Cortex of kidney (tissue), 1 donor: ENCODE results near the gene TEDC2.
"Not testable (repeated sequence)": the region's sequence is repeated elsewhere in the genome, so short reads cannot be mapped to it uniquely, and the experiment has no call there.

ENCODE experiments used
- DNase-seq: peaks from one replicate; lab custom pipeline; 2025; lab: John Stamatoyannopoulos, UW

TEDC2 gene, protein sequence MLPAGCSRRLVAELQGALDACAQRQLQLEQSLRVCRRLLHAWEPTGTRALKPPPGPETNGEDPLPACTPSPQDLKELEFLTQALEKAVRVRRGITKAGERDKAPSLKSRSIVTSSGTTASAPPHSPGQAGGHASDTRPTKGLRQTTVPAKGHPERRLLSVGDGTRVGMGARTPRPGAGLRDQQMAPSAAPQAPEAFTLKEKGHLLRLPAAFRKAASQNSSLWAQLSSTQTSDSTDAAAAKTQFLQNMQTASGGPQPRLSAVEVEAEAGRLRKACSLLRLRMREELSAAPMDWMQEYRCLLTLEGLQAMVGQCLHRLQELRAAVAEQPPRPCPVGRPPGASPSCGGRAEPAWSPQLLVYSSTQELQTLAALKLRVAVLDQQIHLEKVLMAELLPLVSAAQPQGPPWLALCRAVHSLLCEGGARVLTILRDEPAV

DNA sequence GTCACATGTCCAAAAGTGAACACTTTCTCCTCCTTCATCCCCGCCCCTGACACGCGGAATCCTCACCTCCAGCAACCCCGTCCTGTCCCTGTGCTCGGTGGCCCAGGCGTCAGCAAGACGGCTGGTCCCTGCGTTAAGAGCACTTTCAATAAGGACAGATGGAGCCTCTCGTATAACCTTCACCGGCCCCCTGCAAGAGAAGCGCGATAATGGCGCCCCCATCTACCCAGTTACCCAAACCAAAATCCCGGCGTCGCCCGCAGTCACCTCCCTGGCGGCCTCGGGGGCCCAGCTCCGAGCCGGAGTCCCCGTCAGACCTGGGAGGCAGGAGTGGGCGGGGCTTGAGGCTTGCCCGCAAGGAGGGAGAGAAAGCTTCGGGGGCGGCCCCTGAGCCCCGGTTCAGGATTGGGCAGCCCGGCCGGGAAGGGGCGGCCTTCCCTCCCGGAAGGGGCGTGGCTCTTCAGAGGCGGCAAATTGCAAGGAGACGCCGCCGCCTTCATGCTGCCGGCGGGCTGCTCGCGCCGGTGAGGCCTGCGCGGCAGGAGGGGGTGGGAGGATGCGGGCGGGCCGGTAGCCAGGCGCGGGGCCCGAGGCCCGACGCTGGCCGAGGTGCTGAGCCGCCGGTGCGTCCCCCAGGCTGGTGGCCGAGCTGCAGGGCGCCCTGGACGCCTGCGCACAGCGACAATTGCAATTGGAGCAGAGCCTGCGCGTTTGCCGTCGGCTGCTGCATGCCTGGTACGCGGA lies at the start of gene TEDC2:
TEDC2 (plus strand) TSS at position 463 of the 744 bp plus-strand sequence; CDS start at position 499, 36 bp downstream.
- DNase-seq: no peak

DNA sequence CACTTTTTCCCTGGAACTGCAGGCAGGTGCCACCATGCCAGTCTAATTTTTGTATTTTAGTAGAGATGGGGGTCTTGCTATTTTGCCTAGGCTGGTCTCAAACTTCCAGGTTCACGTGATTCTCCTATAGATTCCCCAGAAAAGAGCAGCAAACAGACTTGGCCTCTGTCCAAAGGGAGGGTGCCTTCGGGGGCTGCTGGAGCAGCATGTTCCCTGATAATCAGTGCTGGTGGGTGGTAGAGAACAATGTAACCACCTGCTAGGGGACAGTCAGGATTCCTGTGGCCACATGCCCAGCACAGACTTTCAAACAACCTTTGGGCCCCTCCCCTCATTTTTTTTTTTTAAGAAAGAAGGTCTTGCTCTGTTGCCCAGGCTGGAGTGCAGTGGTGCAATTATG lies 44.8 kb upstream of the TEDC2 start:
- DNase-seq: no peak

DNA sequence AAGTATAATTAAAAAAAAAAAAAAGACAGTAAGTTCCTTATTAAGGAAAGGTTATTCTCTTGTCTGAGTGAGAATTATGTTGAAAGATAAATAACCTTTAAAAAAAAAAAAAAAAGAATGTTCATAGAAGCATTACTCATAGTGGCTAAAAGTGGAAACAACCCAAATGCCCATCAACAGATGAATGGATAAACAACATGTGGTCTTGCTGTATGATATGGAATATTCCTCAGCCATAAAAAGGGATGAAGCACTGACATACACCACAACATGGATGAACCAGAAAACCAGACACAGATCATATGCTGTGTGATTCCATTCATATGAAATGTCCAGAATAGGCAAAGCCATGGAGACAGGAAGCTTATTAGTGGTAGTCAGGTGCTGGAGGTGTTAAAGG lies 39.9 kb upstream of the TEDC2 start:
- no peak for DNase-seq

DNA sequence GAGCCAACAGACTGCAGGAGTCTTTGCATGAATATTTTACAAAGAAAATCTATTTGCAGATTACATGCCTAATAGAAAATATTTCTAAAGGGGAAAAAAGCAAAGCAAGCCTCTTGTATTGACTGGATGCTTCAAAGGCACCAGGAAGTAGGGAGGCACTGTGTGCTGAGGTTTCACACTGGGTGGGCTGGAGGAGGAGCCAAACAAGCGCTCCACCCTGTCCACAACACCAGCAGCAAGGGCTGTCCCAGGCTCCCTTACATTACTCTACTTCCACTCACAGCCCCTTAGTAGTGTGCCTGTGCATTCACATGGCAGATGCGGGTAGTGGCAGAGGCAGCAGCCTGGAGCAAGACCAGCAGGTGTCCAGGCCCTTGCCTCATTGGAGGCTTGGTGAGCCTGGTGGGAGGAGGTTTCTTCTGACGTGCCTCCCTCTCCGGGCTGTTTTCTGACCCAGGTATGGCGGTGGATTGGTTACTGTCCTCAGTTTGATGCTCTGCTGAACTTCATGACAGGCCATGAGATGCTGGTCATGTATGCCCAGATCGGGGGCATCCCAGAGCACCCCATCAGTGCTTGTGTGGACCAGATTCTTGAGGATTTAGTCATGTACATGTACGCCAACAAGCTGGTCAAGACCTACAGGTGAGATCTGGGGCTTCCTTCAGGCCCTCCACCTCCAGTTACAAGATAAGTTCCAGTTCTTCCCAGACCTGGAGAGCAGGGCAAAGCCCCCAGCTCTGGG lies 37.6 kb upstream of the TEDC2 start:
- no peak for DNase-seq

DNA sequence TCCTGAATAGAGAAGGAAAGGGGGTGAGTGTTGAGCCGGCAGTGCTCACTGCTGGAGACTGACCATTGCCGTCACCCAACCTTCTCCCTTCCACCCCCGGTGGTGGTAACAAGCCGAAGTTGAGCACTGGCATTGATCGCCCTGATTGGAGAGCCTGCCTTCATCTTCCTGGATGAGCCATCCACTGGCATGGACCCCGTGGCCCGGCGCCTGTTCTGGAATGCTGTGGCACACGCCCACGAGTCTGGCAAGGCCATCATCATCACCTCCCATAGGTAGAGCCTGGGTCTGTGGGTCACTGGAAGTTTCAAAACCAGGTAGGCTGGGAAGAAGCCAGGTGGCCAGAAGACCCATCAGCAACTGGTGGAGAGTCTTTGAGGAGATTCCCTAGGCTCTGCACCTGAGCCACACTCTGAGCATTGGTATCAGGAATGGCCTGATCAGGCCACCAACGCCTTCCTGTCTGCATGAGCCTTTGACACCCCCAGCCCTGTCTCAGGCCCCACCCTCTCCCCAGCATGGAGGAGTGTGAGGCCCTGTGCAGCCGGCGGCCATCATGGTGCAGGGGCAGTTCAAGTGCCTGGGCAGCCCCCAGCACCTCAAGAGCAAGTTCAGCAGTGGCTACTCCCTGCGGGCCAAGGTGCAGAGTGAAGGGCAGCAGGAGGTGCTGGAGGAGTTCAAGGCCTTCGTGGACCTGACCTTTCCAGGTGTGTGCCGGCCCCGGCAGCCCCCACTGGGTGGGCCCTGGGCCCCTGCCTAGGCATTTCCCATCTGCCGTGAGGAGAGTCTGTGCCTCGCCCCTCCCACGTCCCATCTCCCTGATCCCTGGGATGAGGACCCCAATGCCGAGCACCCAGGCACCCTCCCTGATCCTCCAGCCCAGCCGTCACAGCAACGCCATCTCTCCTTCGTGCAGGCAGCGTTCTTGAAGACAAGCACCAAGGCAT lies 35.6 kb upstream of the TEDC2 start:
- no peak for DNase-seq

DNA sequence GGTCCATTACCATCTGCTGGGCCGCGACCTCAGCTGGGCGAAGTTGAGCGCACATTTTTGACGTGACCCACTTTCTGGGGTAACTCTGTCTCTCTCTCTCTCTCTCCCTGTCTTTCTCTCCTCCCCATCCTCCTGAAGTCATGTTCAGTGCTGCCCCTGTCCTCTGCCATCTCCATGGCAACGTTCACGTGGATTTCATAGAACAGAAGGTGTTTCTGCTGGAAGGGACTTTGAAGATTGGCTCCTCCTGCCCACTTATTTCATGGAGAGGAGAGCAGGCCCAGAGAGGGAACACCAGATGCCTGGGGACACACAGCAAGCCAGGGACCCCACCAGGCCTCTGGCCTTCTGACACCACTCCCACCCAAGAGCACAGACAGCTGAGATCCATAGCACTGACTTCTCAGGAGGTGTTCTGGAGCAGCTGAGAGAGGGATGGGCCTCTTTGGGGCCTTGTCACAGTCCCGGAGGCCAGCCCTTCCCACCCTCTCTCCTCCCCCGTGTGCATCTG lies 34.8 kb upstream of the TEDC2 start:
- no peak for DNase-seq

DNA sequence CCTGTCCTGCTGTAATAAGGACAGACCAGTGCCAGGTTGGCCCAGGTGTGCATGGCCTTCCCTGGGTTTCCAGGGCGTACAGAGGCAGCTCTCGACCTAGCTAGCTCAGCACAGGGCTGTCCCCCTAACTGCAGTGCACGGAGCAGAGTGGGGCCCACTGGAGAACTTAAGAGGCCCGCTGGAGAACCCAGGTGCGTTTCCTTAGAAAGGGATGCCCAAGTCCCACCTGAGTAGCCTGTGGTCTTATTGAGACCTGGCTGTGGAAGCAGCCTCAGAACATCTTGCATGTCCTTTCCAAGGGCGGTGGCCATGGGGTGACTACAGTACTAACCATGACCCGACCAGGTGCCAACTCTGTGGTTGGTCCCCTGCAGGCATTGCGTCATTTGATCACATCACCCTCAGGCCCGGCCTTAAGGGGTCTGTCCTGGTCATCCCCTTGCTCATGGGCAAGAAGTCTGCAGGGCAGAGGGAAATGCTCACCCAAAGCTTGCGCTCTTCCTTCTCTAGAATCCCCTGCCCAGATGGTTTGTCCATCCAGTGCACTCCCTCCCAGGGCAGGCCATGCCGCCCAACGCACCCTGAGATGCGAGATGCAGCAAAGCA lies 34.0 kb upstream of the TEDC2 start:
- no peak for DNase-seq

DNA sequence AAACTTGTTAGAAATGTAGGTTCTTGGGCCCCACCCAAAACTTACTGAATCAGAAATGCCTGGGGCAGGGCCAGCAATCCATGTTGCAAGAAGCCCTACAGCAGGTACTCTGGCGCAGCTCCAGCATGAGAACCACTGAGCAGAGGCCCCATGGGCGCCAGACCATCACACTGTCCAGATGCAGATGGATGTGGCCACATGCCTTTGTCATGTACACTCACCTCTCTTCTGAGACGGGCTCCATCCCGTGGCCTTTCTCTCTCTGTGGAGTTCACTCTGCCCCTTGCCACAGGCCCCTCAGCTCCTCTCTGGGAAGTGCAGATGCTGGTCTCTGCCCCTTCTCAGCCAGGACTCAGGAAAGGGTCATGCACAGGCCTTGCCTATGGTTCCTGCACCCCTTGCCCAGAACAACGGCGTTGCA lies 33.0 kb upstream of the TEDC2 start:
- DNase-seq: no peak

DNA sequence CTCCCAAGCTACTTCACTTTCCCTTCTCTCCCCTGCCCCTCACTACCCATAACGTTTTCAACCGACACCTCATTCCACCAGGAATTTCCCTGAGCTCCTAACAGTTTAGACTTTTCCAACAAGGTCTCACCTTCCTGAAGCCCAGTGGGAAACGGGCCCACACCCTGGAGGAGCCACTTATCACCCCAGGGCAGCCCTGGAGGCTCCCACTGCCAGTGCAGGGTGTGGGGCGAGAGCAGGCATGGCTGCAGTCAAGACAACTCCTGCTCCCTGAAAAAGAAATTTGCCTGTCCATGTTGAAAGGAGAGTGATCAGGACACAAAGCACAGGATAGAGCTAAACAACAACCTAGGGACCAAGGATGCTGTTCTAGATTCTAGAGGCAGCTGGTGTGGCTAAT lies 32.4 kb upstream of the TEDC2 start:
- DNase-seq: no peak

DNA sequence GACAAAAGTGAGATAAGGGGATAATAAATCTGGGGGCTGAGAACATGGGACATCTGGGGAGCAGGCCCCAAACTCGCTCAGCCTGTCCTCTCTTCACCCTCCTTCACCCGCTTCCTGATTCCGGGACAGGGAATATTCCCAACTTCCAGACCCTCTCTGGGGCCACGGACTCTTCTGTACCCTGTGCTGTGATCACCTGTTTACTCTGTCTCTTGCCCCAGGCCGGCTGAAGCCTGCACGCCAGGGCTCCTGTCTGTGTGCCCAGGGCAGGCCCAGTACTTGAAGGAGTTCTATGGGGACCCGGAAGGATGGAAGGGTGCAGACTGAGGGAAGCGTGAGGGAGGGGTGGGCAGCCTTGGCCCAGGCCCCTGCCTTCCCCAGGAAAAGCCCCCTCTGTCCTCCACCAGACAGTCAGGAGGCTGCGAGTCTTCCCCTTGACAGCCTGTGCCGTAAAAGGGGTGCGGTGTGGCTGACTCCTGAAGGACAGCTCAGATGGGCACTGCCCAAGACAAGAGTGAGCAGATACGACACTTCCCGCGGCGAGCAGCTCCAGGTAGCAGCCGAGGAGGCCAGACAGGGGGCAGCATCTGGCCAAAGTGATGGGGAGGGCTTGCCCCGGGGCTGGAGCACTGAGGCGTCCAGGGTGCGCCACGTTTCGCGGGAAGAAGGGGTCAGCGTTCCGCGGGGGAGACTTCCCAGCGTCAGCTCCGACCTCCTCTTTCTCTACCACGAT lies 31.7 kb upstream of the TEDC2 start:
- DNase-seq: no peak

DNA sequence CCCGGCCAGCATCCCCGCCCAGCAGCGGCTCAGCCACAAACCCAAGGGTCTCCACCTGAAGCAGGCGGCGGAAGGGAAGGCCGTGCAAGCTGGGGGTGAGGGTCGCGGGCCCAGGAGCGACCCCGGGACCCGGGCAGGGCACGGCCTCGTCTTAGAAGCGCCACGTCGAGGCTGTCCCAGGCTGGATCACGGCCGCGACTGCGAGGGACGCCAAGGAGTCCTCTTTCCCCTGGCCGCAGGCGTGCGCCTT lies 31.2 kb upstream of the TEDC2 start:
- DNase-seq: no peak

DNA sequence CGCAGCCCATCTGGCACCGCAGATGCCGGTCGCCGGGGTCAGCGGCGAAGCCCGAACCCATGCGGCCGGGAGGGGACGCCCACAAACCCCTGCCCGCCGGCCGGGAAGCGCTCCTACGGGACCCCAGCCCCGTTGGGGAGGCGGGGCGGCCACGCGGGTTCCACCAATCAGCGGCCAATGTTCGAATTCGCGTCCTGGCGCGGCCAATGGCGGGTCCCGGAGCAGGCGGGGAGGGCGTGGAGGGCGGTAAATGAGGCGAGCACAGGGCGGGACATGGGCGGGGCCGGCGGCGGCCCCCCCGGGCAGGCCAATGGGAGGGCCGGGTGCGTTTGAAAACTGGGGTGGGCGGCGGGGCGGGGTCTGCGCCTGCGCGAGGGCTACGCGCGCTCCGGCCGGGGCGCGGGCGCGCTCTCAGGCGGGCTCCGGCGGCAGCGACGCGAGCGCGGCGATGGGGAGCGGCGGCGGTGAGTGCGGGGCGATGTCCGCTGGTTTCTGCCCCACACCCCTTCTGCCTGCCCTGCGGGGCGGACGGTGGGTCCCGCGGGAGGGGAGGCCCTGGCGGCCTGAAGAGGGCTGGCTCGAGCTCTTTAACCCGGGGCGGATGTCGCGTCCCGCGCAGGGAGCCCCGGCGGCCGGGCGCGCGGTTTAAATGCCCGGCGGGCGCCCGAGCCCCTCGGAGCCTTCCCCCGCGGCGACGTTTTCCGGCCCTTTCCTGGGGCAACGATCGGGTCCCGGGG lies 30.7 kb upstream of the TEDC2 start, which contains the start of gene CCNF:
CCNF (plus strand) TSS at position 414 of the 737 bp plus-strand sequence; CDS start at position 449, 35 bp downstream.
- no peak for DNase-seq

DNA sequence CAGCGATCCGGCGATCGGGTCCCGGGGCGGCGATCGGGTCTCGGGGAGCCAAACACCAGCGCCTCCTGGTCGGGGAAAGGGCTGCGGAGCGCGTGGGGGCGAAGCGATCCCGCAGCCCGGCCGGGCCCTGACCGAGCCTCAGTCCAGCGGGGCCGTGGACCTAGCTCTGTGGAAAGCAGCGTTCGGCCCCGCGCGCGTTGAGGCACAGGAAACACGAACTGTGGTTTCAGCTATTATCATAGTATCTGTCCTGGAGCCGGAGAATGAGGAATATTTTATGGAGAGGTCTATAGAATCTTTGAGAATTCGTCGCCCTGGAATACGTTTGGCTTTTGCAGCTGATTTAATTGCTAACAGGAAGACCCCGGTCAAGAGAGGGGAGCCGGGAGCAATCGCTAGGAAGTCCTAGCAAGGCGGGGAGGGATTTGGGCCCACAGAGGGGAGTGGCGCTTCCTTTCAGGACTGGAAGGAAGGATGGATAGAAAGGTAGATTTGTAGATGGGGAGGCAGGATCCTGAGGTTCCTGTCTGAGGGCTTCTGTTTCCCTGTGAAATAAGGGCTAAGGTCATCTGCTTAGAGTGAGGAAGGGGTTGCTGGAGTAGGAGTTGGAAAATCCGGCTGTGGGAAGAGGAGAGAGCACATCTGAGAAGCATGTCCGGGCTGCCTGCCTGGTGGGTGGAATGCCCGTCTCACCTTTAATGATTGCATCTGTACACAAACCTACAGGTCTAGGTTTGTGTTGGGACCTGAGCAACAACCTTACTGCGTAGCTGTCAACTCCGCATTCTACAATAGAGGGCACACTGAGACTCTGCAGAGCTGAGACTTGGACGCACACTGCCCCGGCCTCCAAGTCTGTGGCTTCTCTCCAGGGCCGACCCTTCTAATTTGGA lies 29.9 kb upstream of the TEDC2 start:
- no peak for DNase-seq

DNA sequence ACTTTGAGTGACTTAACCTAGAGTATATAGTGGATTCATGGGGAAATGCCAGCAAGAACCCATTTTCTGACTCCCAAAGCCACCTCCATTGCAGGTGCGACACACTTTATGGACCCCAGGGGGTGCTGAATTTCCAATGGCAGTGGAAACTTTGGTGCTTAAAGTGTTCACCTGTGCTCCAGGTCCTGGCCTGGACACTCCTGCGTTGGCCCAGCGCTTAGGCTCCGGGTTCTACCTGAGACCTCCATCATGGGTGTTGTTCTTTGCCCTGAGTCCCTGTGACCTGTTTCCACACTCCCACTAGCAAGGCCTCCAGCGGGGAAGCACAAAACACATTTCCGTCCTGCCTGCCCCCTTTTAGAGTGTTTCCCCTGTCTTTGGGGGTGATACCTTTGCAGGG lies 27.6 kb upstream of the TEDC2 start:
- no peak for DNase-seq

DNA sequence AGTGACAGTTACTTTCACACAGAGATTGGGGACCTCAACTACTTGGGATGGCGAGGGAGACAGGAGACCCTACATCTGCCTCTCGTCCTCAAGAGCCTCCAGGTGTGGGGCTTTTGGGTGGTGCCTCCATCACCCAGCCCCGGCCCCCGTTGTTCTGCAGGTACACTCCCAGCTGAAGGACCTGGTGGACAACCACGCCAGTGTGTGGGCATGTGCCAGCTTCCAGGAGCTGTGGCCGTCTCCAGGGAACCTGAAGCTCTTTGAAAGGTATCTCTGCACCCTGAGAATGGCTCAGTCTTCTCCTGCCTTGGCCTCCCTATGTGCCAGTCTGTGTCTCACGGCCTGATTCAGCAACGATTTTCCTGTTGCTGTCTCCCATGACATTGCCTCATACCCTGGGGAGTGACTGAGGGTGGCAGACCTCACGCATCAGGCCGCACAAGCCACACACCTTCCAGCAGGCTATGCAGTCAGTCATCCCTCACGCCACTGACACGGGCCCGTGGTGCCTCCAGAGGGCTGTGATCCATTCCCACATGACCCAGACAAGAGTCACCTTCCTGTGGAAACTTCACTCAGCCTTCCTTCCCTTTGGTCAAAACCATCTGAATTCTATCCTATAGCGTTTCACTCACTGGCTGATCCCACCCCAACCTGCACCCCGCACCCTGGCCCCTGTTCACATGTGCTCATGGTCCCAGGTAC lies 27.0 kb upstream of the TEDC2 start:
- DNase-seq: no peak

DNA sequence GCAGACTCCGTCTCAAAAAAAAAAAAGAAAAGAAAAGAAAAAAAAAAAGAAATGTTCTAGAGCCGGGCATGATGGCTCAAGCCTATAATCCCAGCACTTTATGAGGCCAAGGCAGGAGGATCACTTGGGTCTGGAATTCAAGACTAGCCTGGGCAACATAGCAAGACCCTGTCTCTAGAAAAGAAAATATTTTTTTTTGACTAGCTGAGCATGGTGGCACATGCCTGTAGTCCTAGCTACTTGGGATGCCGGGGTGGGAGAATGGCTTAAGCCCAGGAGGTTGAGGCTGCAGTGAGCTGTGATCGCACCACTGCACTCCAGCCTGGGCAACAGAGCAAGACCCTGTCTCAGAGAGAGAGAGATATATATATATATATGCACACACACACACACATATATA lies 24.7 kb upstream of the TEDC2 start:
- DNase-seq: not testable (repeated sequence)

DNA sequence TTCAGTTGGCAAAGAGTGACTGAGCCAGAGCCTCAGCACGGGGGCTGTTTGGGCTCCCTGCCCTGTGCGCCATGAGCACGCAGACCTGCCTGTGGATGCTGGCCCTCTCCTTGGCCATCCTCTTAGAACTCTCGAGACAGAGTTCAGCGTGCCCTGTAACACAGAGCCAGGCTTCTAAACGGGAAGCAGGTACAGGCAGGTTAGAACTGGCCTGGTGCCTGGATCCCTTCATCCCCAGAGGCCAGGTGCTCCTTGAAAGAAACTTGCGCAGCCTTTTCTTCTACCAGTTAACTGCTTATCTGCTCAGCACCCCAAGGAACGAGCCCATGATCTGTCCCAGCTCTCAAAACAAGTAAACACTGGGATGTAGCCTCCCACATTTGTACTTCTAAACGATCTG lies 23.8 kb upstream of the TEDC2 start:
- no peak for DNase-seq
